ENCODE data around the gene METTL23.

The METTL23 gene

GRCh38 chr17:76691379-76692191 is 35.1 kb upstream of the METTL23 start:
- no peak for TF ChIP-seq SIN3A (IDR thresholded peaks at IDR 0.05; ENCODE audit: borderline replicate concordance, insufficient read depth, low read length)
- no peak for TF ChIP-seq FOXP2 (optimal IDR thresholded peaks at IDR 0.05; ENCODE audit: borderline replicate concordance, extremely low read depth, extremely low read length, insufficient read depth)
- no peak for TF ChIP-seq REST (IDR thresholded peaks at IDR 0.05; ENCODE audit: insufficient read depth in 1 of 2, low read depth in 2 of 2, low read length in 2 of 2)
- TF ChIP-seq TAF1 (IDR thresholded peaks at IDR 0.05; ENCODE audit: borderline replicate concordance, insufficient read depth, low read length): no peak
- no peak for TF ChIP-seq POLR2AphosphoS5 (IDR thresholded peaks at IDR 0.05; ENCODE audit: low read depth, low read length)

- TF ChIP-seq SIN3A (IDR thresholded peaks at IDR 0.05; ENCODE audit: borderline replicate concordance, insufficient read depth, low read length) (no peak), TAF1 (IDR thresholded peaks at IDR 0.05; ENCODE audit: borderline replicate concordance, insufficient read depth, low read length) (no peak), FOXP2 (optimal IDR thresholded peaks at IDR 0.05; ENCODE audit: borderline replicate concordance, extremely low read depth, extremely low read length, insufficient read depth) (no peak)
Observed at GRCh38 chr17:76695059-76695831, 31.4 kb upstream of the METTL23 start.

GRCh38 chr17:76696763-76697701 is 29.6 kb upstream of the METTL23 start:
- no peak for TF ChIP-seq REST (IDR thresholded peaks at IDR 0.05; ENCODE audit: insufficient read depth in 1 of 2, low read depth in 2 of 2, low read length in 2 of 2)

GRCh38 chr17:76697702-76698465 is 28.8 kb upstream of the METTL23 start:
- no peak for TF ChIP-seq REST (IDR thresholded peaks at IDR 0.05; ENCODE audit: insufficient read depth in 1 of 2, low read depth in 2 of 2, low read length in 2 of 2)

- TF ChIP-seq FOXP2 (optimal IDR thresholded peaks at IDR 0.05; ENCODE audit: borderline replicate concordance, extremely low read depth, extremely low read length, insufficient read depth) (no peak), SIN3A (IDR thresholded peaks at IDR 0.05; ENCODE audit: borderline replicate concordance, insufficient read depth, low read length) (no peak), TAF1 (IDR thresholded peaks at IDR 0.05; ENCODE audit: borderline replicate concordance, insufficient read depth, low read length) (no peak), POLR2AphosphoS5 (IDR thresholded peaks at IDR 0.05; ENCODE audit: low read depth, low read length) (no peak), REST (IDR thresholded peaks at IDR 0.05; ENCODE audit: insufficient read depth in 1 of 2, low read depth in 2 of 2, low read length in 2 of 2) (no peak)
Observed at GRCh38 chr17:76700270-76700616, 26.4 kb upstream of the METTL23 start.

Data from PFSK-1 (cell line).